K562 (cell line): ENCODE measurements around the gene ARHGEF7.

Experiments
- BRCA1 ChIP-seq, 2 experiments: fragments of 450-650 bp in 1 of 2; sonication (generic) in 1 of 2; formaldehyde crosslinking in 1 of 2; IDR thresholded peaks; 2 replicates each; pipeline versions ENCODE4 v1.5.0 to v1.6.1; 2017 to 2020; ENCODE audit warnings: mild to moderate bottlenecking in 1 of 2, missing genetic modification reagents in 1 of 2
- CTCF ChIP-seq, 3 experiments: IDR thresholded peaks in 2 of 3; conservative IDR thresholded peaks in 1 of 3; 2 replicates each; pipeline ENCODE4 v1.5.1; 2011 to 2012; ENCODE audit warnings: low read length in 3 of 3, mild to moderate bottlenecking in 3 of 3, control low read depth in 2 of 3, improper control_type of control experiment in 1 of 3, inconsistent platforms in 1 of 3, low read depth in 1 of 3, mixed read lengths in 1 of 3, moderate library complexity in 1 of 3; ENCODE audit not compliant: insufficient read depth in 2 of 3
- E2F6 ChIP-seq, 2 experiments: IDR thresholded peaks; 2 replicates each; pipeline ENCODE4 v1.6.1; 2011; ENCODE audit warnings: borderline replicate concordance in 1 of 2, control low read depth in 1 of 2, low read depth in 1 of 2, low read length in 1 of 2, mild to moderate bottlenecking in 1 of 2, mixed read lengths in 1 of 2, moderate library complexity in 1 of 2; ENCODE audit not compliant: insufficient read depth in 1 of 2, insufficient read length in 1 of 2, poor library complexity in 1 of 2, severe bottlenecking in 1 of 2; ENCODE audit errors: extremely low read depth in 1 of 2
- EZH2 ChIP-seq: IDR thresholded peaks from 2 replicates; pipeline ENCODE4 v1.6.1; 2012; ENCODE audit warnings: low read depth, mild to moderate bottlenecking, inconsistent platforms, low read length, borderline replicate concordance
- HDGF ChIP-seq: fragments of 450-650 bp; IDR thresholded peaks from 2 replicates; pipeline ENCODE4 v1.6.1; 2016
- KAT8 ChIP-seq: fragments of 450-650 bp; IDR thresholded peaks from 2 replicates; pipeline ENCODE4 v1.6.1; 2016; ENCODE audit warnings: low read depth, mild to moderate bottlenecking
- MYC ChIP-seq, 2 experiments: fragments of 250-450 bp in 1 of 2; sonication (Bioruptor Pico) in 1 of 2; IDR thresholded peaks; 2 replicates each; pipeline versions ENCODE4 v1.5.1 to v1.6.1; 2012 to 2021; ENCODE audit warnings: low read depth in 2 of 2, borderline replicate concordance in 1 of 2, improper control_type of control experiment in 1 of 2, low read length in 1 of 2, mild to moderate bottlenecking in 1 of 2, moderate library complexity in 1 of 2
- NBN ChIP-seq: fragments of 450-650 bp; IDR thresholded peaks from 2 replicates; pipeline ENCODE4 v1.6.1; 2016; ENCODE audit warnings: low read depth, mild to moderate bottlenecking
- SMC3 ChIP-seq: conservative IDR thresholded peaks from 2 replicates; pipeline ENCODE4 v1.6.1; 2011; ENCODE audit warnings: low read depth, low read length, improper control_type of control experiment; ENCODE audit not compliant: insufficient read depth
- SPI1 ChIP-seq: IDR thresholded peaks from 2 replicates; pipeline ENCODE4 v1.6.1; 2011; ENCODE audit warnings: low read depth, low read length, control low read depth, borderline replicate concordance
- ZBTB43 ChIP-seq: sonication (generic); formaldehyde crosslinking; IDR thresholded peaks from 2 replicates; pipeline ENCODE4 v1.8.0; 2023; ENCODE audit warnings: mild to moderate bottlenecking, missing genetic modification reagents
- ZNF175 ChIP-seq: fragments of 200-800 bp; sonication (Bioruptor generic); IDR thresholded peaks from 2 replicates; pipeline ENCODE4 v1.6.1; 2016; ENCODE audit warnings: low read depth, mild to moderate bottlenecking, missing genetic modification characterization, missing compliant biosample characterization
- ZSCAN29 ChIP-seq: fragments of 450-650 bp; IDR thresholded peaks from 2 replicates; pipeline ENCODE4 v1.6.1; 2017

GRCh38 chr13:111287201-111287600 lies 172.1 kb downstream of the ARHGEF7 start:
- no peak for TF ChIP-seq HDGF
- TF ChIP-seq CTCF (IDR thresholded peaks at IDR 0.05 in 2 of 3, conservative IDR thresholded peaks at IDR 0.05 in 1 of 3; ENCODE audit: insufficient read depth in 2 of 3, low read depth in 1 of 3, low read length in 3 of 3): no peak
- no peak for TF ChIP-seq ZSCAN29
- TF ChIP-seq NBN: no peak
- TF ChIP-seq ZNF175 (CRISPR knock-in tag): no peak
- TF ChIP-seq KAT8: no peak
- TF ChIP-seq SMC3: no peak
- no peak for TF ChIP-seq ZBTB43 (CRISPR knock-in tag)
- TF ChIP-seq EZH2: no peak
- TF ChIP-seq E2F6 (IDR thresholded peaks at IDR 0.05; ENCODE audit: borderline replicate concordance in 1 of 2, extremely low read depth in 1 of 2, insufficient read depth in 1 of 2, insufficient read length in 1 of 2, low read depth in 1 of 2, low read length in 1 of 2, poor library complexity in 1 of 2, severe bottlenecking in 1 of 2): no peak
- no peak for TF ChIP-seq MYC (IDR thresholded peaks at IDR 0.05; ENCODE audit: low read depth, low read length)
- TF ChIP-seq MYC (CRISPR knock-in tag; IDR thresholded peaks at IDR 0.05; ENCODE audit: borderline replicate concordance, low read depth): no peak
- no peak for TF ChIP-seq SPI1
- TF ChIP-seq BRCA1 (IDR thresholded peaks at IDR 0.05): no peak
- no peak for TF ChIP-seq BRCA1 (CRISPR knock-in tag; IDR thresholded peaks at IDR 0.05)
